GM18861 (cell line): Measurements from ENCODE around the gene KLHL14.
"Not testable (repeated sequence)": the region's sequence is repeated elsewhere in the genome, so short reads cannot be mapped to it uniquely, and the experiment has no call there.

Experiments used
- ATAC-seq: cut with Tn5 transposase; IDR thresholded peaks from one replicate; pipeline ENCODE4 v1.9.1; 2021; ENCODE audit not compliant: unreplicated experiment

The KLHL14 gene

GRCh38 chr18:32772581-32773381, at the start of gene KLHL14:
TSS of gene KLHL14 (minus strand) at chr18:32773023. CDS start at chr18:32770591, 2,432 bp downstream.
- no peak for ATAC-seq

GRCh38 chr18:32822197-32822596, 49.4 kb upstream of the KLHL14 start:
- ATAC-seq = no peak

- peak; percentile 51 for ATAC-seq
These were observed 43.1 kb upstream of the KLHL14 start for GRCh38 chr18:32815881-32816280.

- no peak for ATAC-seq
These were observed 39.5 kb upstream of the KLHL14 start for GRCh38 chr18:32812342-32812741.

- ATAC-seq = no peak
These were observed 37.5 kb upstream of the KLHL14 start for GRCh38 chr18:32810314-32810713.

GRCh38 chr18:32805354-32805753, 32.5 kb upstream of the KLHL14 start:
- ATAC-seq = no peak

- ATAC-seq = peak; percentile 33
These were observed 31.5 kb upstream of the KLHL14 start for GRCh38 chr18:32804134-32804888.

- ATAC-seq = peak; percentile 89
These were observed 30.7 kb upstream of the KLHL14 start for GRCh38 chr18:32803568-32803967.

DNA sequence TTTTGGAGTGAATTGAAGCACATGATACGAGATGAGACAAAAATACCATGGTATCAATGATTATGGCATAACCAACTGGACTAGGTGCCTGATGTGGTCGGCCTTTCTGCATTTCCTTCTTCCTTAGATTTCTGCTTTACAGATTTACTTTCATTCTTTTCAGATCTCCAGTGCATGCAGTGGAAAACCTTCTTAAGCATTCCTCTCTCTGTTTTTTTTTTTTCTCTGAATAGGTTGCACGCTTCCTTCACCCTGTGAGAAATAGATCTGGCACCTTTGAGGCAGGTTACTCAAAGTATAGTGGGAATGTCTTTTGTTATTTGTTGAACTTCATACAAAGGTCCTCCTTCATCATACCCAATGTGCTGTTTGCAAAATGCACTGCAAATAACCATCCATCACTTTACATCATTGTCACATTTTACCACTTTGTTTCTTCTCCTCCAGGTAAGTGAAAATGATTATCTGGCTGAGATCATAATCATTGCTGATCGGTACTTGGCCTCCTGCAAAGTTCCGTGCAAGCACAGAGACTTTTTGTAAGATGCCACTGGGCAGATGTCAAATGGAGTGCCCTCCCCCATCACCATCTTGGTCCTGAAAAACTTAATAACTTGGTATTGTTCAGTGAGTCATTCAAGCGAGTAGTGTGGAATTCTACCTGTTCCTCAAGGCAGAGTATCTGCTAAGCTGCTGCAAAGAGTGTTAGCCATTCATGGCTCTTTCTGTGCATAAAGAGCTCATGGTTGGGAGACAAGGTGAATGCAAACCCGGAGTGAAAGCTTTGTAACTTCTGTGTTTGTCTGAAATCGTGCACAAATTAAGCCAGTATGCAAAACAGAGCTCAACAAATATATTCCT, 30.0 kb upstream of the KLHL14 start:
- peak; percentile 53 for ATAC-seq

- no peak for ATAC-seq
These were observed 28.4 kb upstream of the KLHL14 start for GRCh38 chr18:32801228-32801627.

DNA sequence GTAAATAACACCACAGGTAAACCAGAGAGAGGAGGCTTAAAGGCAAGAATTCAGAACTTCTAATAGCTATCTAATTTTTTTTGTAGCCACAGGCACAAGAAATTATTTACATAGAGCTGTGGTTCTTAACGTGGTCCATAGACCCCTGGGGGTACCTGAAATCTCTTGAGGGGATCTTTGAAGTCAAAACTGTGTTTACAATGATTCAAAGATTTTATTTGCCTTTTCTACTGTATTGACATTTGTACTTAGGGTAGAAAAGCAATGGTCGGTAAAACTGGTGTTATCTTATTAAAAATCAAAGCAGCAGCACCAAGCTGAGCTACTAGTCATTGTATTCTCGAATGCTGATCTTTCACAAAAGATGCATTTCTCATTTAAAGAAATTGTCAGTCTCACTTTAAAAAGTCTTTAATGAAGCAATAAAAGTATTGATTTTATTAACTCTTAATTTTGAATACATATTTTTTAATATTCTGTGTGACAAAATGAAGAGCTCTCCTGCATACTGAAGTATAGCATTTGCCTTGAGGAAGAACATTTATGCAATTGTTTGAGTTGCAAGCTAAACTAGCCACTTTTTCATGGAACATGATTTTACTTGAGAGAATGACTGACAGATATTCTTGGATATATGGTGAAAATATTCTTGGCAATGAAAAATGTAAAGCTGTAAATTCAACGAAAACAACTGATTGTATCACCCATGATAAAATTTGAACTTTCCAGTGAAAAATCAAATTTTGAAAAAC, 25.6 kb upstream of the KLHL14 start:
- ATAC-seq = no peak

DNA sequence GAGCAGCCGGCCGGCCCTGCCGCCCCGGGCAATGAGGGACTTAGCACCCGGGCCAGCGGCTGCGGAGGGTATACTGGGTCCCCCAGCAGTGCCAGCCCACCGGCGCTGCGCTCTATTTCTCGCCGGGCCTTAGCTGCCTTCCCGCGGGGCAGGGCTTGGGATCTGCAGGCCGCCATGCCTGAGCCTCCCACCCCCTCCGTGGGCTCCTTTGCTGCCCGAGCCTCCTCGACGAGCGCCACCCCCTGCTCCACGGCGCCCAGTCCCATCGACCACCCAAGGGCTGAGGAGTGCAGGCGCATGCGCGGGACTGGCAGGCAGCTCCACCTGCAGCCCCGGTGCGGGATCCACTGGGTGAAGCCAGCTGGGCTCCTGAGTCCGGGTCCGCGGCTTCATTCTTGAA, 21.8 kb upstream of the KLHL14 start:
- not testable (repeated sequence) for ATAC-seq

GRCh38 chr18:32779010-32779409, 6.2 kb upstream of the KLHL14 start:
- no peak for ATAC-seq

DNA sequence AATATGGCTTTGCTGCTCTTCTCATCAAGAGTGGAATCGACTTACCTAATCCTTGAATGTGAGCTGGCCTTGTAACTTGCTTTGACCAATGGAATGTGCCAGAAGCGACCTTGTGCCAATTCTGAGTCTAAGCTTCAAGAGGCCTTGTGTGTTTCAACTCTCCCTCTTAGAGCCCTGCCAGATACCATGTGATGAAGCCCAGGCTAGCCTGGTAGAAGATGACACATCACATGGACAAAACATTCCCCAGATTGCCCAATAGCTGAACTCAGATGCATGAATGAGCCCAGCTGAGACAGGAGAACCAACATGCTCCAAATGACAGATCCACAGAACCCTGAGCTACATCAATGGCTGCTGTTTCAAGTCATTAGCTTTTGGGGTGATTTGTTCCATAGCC, 4.2 kb upstream of the KLHL14 start:
- ATAC-seq = no peak

DNA sequence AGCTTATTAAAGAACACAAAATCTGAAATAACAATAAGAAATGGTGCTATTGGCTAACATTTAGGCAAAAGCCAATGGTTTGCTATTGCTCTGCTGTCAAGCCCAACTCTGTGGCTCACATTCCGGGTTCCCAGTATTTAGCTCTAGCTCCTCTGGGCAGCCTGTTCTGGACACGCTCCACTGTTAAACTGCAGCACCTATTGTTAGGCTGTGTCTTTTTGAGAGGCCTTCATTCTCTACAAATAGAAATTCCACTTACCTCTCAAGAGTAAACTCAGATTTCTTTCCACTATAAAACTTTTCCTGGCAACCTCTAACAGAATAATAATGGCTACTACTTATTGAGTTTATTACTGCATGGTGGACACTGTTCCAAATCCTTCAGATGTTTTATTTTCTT, 3.7 kb upstream of the KLHL14 start:
- no peak for ATAC-seq

DNA sequence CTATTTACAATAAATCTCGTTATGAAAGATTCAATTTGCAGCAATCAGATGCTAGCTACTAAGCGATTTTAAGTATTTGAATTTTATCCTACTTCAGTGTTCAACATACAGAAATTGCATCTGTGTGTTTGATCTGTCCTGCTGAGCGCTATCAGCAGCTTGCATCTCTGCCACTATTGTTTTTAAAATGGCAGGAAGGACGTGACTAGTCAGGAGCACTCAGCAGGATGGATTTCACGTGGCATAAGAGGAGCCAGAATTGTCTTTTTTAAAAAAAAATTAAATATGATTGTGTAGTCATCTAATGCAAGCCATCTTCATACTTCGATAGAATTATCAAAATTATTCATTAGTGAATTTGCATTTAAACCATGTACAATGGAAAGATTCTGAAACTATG, 2.8 kb upstream of the KLHL14 start:
- ATAC-seq = no peak

DNA sequence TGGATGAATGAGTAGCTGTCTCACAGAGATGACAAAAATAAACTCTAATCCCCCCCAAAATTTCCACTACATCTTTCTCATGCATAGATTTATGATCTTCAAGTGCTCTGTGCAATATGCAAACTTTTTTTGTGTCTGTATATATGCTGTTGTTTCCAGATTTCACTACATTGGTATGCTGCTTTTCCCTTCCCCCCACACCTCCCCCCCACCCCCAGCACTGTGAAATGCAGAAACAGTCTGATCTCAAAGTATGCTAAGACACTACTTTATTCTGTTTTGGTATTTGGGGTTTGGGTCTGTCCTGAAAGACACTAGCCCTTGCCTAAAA, 524 bp upstream of the KLHL14 start:
- no peak for ATAC-seq

DNA sequence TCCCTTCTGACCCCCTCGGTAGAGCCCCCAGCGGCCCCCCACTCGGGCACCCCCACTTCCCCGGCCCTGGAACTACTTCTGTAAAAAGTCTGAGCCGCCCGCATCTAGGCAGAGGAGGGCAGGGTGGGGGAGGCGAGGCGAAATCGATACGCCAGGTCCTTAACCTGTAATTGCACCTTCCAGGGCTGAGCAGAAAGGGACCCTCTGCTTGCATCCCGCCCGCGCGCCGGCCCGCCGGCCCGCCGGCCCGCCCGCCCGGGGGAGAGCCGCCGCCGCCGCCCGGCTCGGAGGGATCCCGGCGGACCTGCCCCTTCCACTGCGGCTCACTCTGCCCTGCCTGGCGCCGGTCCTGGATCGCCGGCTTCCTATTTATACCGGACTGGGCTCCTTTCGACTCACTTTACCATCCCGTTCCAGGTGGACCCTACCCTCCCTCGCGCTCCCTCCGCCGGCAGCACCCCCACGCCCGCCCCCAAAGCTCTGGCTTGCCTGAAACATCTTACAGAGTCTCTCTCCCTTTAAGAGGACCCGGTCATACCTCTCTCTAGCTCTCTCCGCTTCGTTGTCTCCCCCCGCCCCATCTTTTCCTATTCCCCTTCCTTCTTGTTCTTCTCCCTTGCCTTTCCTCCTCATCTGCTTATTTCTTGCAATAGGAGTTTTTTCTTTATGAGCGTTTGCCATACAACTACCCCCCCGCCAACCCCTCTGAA, 797 bp downstream of the KLHL14 start:
- no peak for ATAC-seq

DNA sequence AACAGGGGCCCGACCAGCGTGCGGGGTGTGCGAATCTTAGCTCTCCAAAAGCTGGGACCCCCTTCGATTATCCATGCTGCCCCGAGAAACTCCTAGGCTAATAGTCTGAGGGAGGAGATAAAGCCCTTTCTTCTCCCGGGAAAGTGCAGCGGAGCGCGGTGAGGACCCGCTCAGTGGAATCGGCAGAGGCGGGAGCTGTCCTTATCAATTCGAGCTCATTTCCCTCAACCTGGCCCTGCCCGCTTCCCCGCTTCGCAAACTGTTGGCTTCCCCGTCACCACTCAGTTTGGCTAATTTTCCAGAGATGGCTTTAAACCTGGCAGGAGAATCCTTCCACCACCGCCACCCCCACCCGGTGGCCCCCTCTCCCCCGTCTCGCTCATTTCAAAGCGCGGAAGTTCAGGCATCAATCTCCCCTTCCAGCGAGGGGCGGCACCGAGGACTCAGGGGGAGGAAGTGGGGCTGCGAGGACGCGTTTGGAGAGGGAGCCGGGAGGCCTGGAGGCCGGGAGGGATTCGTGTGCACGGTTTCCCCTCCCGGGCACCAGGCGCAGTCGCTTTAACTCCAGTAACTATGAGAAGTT, 1.6 kb downstream of the KLHL14 start:
- no peak for ATAC-seq

DNA sequence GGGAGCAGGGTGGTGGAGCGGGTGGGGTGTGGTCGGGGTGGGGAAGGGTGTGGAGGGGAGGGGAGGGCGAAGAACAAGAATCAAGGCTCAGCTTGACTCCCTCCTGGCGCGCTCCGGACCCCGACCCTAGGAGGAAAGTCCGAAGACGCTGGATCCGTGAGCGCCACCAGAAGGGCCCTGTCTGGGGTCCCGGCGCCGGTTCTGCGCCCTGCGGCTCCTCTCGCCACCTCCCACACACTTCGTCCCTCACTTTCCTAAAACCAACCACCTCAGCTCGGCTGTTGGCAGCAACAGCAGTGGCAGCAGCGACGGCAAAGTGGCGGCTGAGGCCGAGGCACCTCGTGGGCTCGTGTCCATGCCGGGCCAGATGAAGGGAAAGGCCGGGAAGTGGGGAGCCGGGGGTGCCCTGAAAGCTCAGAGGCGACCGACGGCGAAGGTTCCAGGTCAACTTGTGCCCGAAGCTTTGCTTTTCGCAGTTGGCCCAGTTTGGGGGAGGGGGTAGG, 2.1 kb downstream of the KLHL14 start:
- no peak for ATAC-seq
